IPS-NIHi7 (cell line): ENCODE results near the gene GPR34.
"Not testable (repeated sequence)": the region's sequence is repeated elsewhere in the genome, so short reads cannot be mapped to it uniquely, and the experiment has no call there.

ENCODE experiments used
- DNase-seq: peaks from one replicate; pipeline ENCODE4 v3.0.0; 2012; ENCODE audit warnings: mixed read lengths; ENCODE audit errors: extremely low spot score

The GPR34 gene

GRCh38 chrX:41688835-41689234 lies at the start of gene GPR34:
TSS of gene GPR34 (plus strand) at chrX:41688973. CDS start at chrX:41695634, 6,661 bp downstream.
- no peak for DNase-seq

GRCh38 chrX:41646201-41646600 lies 42.6 kb upstream of the GPR34 start:
- DNase-seq, result not testable (repeated sequence)

- no peak for DNase-seq
Observed at GRCh38 chrX:41653125-41653524, 35.6 kb upstream of the GPR34 start.

GRCh38 chrX:41655101-41655500 lies 33.7 kb upstream of the GPR34 start:
- no peak for DNase-seq

GRCh38 chrX:41655631-41656030 lies 33.1 kb upstream of the GPR34 start:
- DNase-seq, result no peak

- DNase-seq, result no peak
Observed at GRCh38 chrX:41661366-41662095, 27.2 kb upstream of the GPR34 start.

GRCh38 chrX:41664375-41664901 lies 24.3 kb upstream of the GPR34 start:
- no peak for DNase-seq

GRCh38 chrX:41664908-41665307 lies 23.9 kb upstream of the GPR34 start:
- no peak for DNase-seq

GRCh38 chrX:41665686-41666085 lies 23.1 kb upstream of the GPR34 start:
- no peak for DNase-seq

GRCh38 chrX:41666251-41666650 lies 22.5 kb upstream of the GPR34 start:
- no peak for DNase-seq

- no peak for DNase-seq
Observed at GRCh38 chrX:41667631-41668030, 21.1 kb upstream of the GPR34 start.

- no peak for DNase-seq
Observed at GRCh38 chrX:41670112-41670511, 18.7 kb upstream of the GPR34 start.

GRCh38 chrX:41671082-41671481 lies 17.7 kb upstream of the GPR34 start:
- DNase-seq, result no peak

GRCh38 chrX:41672643-41673042 lies 16.1 kb upstream of the GPR34 start:
- no peak for DNase-seq

GRCh38 chrX:41676361-41676760 lies 12.4 kb upstream of the GPR34 start:
- not testable (repeated sequence) for DNase-seq

GRCh38 chrX:41677183-41678060 lies 11.4 kb upstream of the GPR34 start:
- no peak for DNase-seq

- no peak for DNase-seq
Observed at GRCh38 chrX:41684138-41684537, 4.6 kb upstream of the GPR34 start.

- DNase-seq, result no peak
Observed at GRCh38 chrX:41684940-41685339, 3.8 kb upstream of the GPR34 start.

- DNase-seq, result no peak
Observed at GRCh38 chrX:41686788-41687187, 2.0 kb upstream of the GPR34 start.

GRCh38 chrX:41688156-41688555 lies 617 bp upstream of the GPR34 start:
- DNase-seq, result no peak

GRCh38 chrX:41689711-41690110 lies 938 bp downstream of the GPR34 start:
- DNase-seq, result no peak

- DNase-seq, result no peak
Observed at GRCh38 chrX:41692162-41692749, 3.5 kb downstream of the GPR34 start.
